Ovary (tissue), 3 donors: ENCODE results near the gene GRHPR.

Experiments
- EP300 ChIP-seq: sonication (generic); formaldehyde crosslinking; IDR thresholded peaks from one replicate; pipeline ENCODE4 v1.6.1; 2017; ENCODE audit warnings: antibody characterized with exemption
- POLR2A ChIP-seq: fragments of 450-650 bp; IDR thresholded peaks from one replicate; pipeline ENCODE4 v1.6.1; 2017; ENCODE audit warnings: antibody characterized with exemption, mild to moderate bottlenecking, moderate library complexity
- TF ChIP-seq, protein P1 (sequence below), 3 donors: fragments of 450-650 bp in 2 of 3; fragments of 200-600 bp in 1 of 3; IDR thresholded peaks; one replicate each; pipeline versions ENCODE4 v1.5.1 to v1.8.0; 2016 to 2022; ENCODE audit warnings: antibody characterized with exemption in 3 of 3, mild to moderate bottlenecking in 1 of 3
- donor health status: DM: no; HTN: no; CAD: no.

DNA sequence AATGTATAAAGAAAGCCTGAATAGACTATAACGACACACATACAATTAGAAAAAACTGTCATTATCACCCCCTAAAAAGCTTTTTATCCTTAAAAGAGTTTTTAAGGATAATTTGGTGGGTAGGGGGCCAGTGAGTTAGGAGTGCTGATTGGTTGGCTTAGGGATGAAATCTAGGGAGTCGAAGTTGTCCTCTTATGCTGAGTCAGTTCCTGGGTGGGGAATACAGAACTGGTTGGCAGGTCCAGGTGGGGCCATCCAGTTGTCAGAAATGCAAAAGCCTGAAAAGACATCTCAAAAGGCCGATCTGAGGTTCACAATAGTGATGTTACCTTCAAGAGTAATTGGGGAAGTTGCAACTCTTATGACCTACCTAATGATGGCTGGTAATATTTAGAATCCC, 29.1 kb downstream of the GRHPR start:
- TF ChIP-seq POLR2A, result no peak
- TF ChIP-seq, protein P1, sequence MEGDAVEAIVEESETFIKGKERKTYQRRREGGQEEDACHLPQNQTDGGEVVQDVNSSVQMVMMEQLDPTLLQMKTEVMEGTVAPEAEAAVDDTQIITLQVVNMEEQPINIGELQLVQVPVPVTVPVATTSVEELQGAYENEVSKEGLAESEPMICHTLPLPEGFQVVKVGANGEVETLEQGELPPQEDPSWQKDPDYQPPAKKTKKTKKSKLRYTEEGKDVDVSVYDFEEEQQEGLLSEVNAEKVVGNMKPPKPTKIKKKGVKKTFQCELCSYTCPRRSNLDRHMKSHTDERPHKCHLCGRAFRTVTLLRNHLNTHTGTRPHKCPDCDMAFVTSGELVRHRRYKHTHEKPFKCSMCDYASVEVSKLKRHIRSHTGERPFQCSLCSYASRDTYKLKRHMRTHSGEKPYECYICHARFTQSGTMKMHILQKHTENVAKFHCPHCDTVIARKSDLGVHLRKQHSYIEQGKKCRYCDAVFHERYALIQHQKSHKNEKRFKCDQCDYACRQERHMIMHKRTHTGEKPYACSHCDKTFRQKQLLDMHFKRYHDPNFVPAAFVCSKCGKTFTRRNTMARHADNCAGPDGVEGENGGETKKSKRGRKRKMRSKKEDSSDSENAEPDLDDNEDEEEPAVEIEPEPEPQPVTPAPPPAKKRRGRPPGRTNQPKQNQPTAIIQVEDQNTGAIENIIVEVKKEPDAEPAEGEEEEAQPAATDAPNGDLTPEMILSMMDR (IDR thresholded peaks at IDR 0.05), result no peak
- no peak for TF ChIP-seq EP300
